Cardiac atrium fibroblast (primary cell): ENCODE measurements around the gene DYNC1LI2. TPM values are rescaled to one million over a fixed set of nuclear protein-coding genes. Genes with fewer than 3 reads are reported as not detected.

Source experiments
- total RNA-seq: library from RNA; depleted of rRNA; stranded (reverse); fragments of >200 nt; gene quantifications from 2 replicates; pipeline ENCODE4 v1.2.3, GENCODE V29; 2015

The DYNC1LI2 gene
- total RNA-seq: 75.5 and 84.9 TPM in 2 replicates

GRCh38 chr16:66751303-66751991 is at the start of gene DYNC1LI2:
TSS of gene DYNC1LI2 (minus strand) at chr16:66751609. CDS start at chr16:66751591, 18 bp downstream.

GRCh38 chr16:66696669-66697630 is 54.5 kb downstream of the DYNC1LI2 start, which contains the start of gene CMTM4:
TSS of gene CMTM4 (minus strand) at chr16:66696743. CDS start at chr16:66696525, 218 bp downstream.

Other genes starting within 250 kb of the DYNC1LI2 start
- gene TK2, start 201.5 kb downstream of the DYNC1LI2 start, total RNA-seq: 34.1 and 45.0 TPM in 2 replicates
- gene CKLF, start 199.0 kb downstream of the DYNC1LI2 start, total RNA-seq: 45.5 and 65.1 TPM in 2 replicates
- gene CMTM1, start 185.2 kb downstream of the DYNC1LI2 start, total RNA-seq: 2.9 TPM in 1 of 2 replicates, not detected in the other
- gene CMTM2, start 172.1 kb downstream of the DYNC1LI2 start, total RNA-seq: not detected in 2 replicates
- gene CMTM3, start 146.9 kb downstream of the DYNC1LI2 start, total RNA-seq: 21.5 and 30.7 TPM in 2 replicates
- 10.2 and 10.5 TPM in 2 replicates for gene CMTM4, start 54.9 kb downstream of the DYNC1LI2 start, total RNA-seq
- gene TERB1, start 50.0 kb upstream of the DYNC1LI2 start, total RNA-seq: not detected in 2 replicates
- gene NAE1, start 79.4 kb upstream of the DYNC1LI2 start, total RNA-seq: 46.6 and 46.7 TPM in 2 replicates
- gene CA7, start 92.8 kb upstream of the DYNC1LI2 start, total RNA-seq: not detected in 2 replicates
- gene PDP2, start 128.9 kb upstream of the DYNC1LI2 start, total RNA-seq: 3.4 and 13.8 TPM in 2 replicates
- not detected in 2 replicates for gene CDH16, start 167.3 kb upstream of the DYNC1LI2 start, total RNA-seq
- 0.49 TPM in 1 of 2 replicates, not detected in the other for gene RRAD, start 173.9 kb upstream of the DYNC1LI2 start, total RNA-seq
- 94.9 and 95.1 TPM in 2 replicates for gene CIAO2B, start 182.8 kb upstream of the DYNC1LI2 start, total RNA-seq
- gene CES2, start 183.9 kb upstream of the DYNC1LI2 start, total RNA-seq: 25.3 and 30.5 TPM in 2 replicates
- gene CES3, start 209.7 kb upstream of the DYNC1LI2 start, total RNA-seq: under 0.01 TPM in 1 of 2 replicates, not detected in the other
- 1.4 and 4.4 TPM in 2 replicates for gene CES4A, start 237.0 kb upstream of the DYNC1LI2 start, total RNA-seq